ENCODE data around the gene METTL9. TPM values are rescaled to one million over a fixed set of nuclear protein-coding genes. Genes with fewer than 3 reads are reported as not detected.

Gene METTL9
- total and polyA plus RNA-seq, 4 donors = 9.3 to 57.3 (median 17.2) TPM

- no peaks in the 10 kb centered on the region for H3K27me3 ChIP-seq (ENCODE audit: control insufficient read depth in 4 of 4, insufficient read depth in 4 of 4, low read length in 3 of 4)
- H3K36me3 ChIP-seq (ENCODE audit: control insufficient read depth in 4 of 4, insufficient read depth in 3 of 4, low read depth in 1 of 4, low read length in 3 of 4) = no peaks in the 10 kb centered on the region
- H3K9me3 ChIP-seq (ENCODE audit: control insufficient read depth in 4 of 4, low read length in 3 of 4) = no peaks in the 10 kb centered on the region
- peak overlapping the region in 1 of 3 donors; percentile 99 for H3K4me3 ChIP-seq (ENCODE audit: low read depth in 1 of 3, low read length in 3 of 3)
- H3K9ac ChIP-seq (ENCODE audit: low read depth in 1 of 2, low read length in 2 of 2) = no peak overlapping the region
- DNase-seq (ENCODE audit: low spot score) = no peak
- TF ChIP-seq ATF3 (IDR thresholded peaks at IDR 0.05) (no peak), CTCF (IDR thresholded peaks at IDR 0.05; ENCODE audit: low read depth, low read length, missing input control) (no peak), RAD21 (IDR thresholded peaks at IDR 0.05) (no peak), TAF1 (conservative IDR thresholded peaks at IDR 0.05) (no peak), GABPA (IDR thresholded peaks at IDR 0.05 in 1 of 2, conservative IDR thresholded peaks at IDR 0.05 in 1 of 2) (no peak), YY1 (IDR thresholded peaks at IDR 0.05) (no peak), FOXA1 (IDR thresholded peaks at IDR 0.05) (no peak), RXRA (IDR thresholded peaks at IDR 0.05) (no peak), NR2F2 (IDR thresholded peaks at IDR 0.05) (no peak), FOXA2 (IDR thresholded peaks at IDR 0.05) (no peak), JUND (IDR thresholded peaks at IDR 0.05) (no peak), HNF4G (IDR thresholded peaks at IDR 0.05) (no peak), MAX (IDR thresholded peaks at IDR 0.05) (no peak), ZBTB33 (IDR thresholded peaks at IDR 0.05) (no peak), REST (IDR thresholded peaks at IDR 0.05) (no peak), EGR1 (IDR thresholded peaks at IDR 0.05; ENCODE audit: low read depth in 2 of 2) (no peak), HNF4A (conservative IDR thresholded peaks at IDR 0.05) (no peak)
- H3K4me1 ChIP-seq (ENCODE audit: control insufficient read depth in 4 of 4, insufficient read depth in 4 of 4, low read length in 3 of 4) = peaks cover 3 to 22% (median 10%) of the 10 kb centered on the region in 4 donors
- 90% methylated on average over 12 of the region's 12 CpGs for WGBS
- peak overlapping the region; percentile 90 to 93 for H3K27ac ChIP-seq (ENCODE audit: low read depth in 1 of 2, low read length in 2 of 2)
These were observed 1.2 kb upstream of the METTL9 start for GRCh38 chr16:21598206-21598605.
